ENCODE results near the gene TAF10.

Gene TAF10

DNA sequence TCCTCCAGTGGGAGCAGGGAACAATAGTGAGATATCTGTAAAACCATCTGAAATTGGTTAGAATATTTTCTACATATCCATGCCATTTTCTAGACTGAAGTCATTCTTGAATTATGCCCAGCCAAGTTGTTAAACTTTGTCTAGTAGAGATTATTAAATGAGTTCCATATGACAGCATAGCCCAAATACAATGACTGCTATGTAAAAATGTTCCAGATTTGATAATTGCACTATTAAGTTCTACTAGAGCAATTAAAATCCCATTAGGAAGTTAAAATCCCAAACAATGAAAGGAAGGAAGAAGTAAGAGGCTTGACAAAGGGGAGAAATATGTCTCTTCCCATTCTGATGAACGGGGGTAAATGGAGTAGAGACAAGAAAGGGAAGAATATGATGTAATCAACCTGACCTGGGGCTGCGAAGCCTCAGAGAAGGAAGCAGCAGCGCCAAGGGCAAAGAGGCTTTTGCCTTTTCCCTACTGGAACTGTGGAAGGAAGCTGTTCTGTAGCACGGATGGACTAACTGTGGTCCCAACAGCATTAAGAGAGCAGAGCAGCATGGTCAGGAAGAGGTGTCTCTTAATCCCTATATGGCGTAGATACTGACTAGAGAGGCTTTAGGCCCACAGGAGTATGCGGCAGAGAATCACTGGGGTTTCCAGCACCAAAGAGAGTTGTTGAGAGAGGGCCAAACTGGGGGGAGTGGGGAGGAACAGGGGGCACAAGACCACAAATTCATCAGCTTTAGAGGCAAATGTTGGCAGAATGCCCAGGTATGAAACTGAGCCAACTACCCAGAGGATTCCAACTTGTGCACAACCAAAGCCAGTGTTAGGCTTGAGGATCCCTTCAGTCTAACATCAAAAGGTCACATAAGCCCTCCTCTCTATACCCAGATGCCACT is 35.3 kb downstream of the TAF10 start:
- no peak for DNase-seq

DNA sequence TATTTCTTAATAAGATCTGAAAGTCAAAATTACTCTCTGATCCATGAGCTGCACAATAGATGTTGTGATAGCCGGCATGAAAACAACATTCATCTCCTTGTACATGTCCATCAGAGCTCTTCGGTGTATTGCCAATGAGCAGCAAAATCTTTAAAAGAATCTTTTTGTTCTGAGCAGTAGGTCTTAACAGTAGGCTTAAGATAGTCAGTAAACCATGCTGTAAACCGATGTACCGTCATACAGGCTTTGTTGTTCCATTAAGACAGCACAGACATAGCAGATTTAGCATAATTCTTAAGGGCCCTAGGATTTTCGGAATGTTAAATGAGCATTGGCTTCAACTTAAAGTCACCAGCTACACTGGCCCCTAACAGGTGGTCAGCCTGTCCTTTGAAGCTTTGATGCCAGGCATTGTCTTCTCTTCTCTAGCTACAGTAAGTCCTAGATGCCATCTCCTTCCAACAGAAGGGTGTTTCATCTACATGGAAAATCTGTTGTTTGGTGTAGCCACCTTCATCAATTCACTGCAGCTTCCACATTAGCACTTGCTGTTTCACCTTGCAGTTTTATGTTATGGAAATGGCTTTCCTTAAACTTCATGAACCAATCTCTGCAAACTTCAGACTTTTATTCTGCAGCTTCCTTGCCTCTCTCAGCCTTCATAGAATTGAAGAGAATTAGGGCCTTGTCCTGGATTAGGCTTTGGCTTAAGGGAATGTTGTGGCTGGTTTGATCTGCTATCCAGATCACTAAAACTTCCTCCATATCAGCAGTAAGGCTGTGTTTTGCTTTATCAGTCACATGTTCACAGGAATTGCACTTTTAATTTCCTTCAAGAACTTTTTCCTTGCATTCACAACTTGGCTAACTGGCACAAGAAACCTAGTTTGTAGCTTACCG is 37.0 kb downstream of the TAF10 start:
- DNase-seq, result no peak

DNA sequence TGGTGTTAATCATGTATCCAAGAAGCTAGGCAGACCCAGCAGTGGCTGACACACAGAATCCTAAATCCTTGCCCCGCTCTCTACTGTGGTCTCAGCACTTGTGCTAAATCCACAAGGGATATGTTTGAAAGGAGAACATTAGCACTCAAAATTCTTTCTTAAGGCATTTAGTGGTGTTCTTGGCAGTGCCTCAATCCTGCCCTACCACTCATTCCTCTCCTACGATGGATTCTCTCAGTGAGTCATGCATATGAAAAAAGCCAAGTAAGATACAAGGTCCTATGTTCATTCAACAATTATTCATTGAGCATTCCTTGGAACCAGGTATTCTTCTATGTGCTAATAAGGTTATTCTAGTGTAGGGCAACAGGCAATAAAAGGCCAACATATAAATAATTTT is 39.8 kb downstream of the TAF10 start:
- DNase-seq, result no peak

DNA sequence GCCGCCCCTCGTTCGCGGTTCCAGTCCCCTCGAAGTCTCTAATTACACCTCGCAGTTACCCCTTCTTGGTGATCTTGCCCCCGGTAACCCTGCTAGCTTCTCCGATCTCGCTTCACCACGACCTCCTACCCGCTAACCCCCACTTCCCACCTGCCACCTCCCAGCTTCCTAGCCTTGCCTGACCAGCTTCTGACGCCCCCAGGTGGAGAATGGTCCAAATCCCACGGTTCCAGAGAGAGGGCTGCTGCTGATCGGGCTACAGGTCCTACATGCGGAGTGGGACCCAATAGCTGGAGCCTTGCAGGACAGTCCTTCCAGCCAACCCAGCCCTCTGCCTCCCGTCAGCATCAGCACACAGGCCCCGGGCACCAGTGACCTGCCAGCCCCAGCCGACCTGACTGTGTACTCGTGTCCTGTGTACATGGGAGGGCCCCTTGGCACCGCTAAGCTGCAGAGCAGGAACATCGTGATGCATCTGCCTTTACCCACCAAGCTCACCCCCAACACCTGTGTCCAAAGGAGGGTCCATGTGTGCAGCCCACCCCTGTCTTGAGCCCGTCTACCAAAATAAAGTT is 40.5 kb downstream of the TAF10 start:
- DNase-seq, result no peak

DNA sequence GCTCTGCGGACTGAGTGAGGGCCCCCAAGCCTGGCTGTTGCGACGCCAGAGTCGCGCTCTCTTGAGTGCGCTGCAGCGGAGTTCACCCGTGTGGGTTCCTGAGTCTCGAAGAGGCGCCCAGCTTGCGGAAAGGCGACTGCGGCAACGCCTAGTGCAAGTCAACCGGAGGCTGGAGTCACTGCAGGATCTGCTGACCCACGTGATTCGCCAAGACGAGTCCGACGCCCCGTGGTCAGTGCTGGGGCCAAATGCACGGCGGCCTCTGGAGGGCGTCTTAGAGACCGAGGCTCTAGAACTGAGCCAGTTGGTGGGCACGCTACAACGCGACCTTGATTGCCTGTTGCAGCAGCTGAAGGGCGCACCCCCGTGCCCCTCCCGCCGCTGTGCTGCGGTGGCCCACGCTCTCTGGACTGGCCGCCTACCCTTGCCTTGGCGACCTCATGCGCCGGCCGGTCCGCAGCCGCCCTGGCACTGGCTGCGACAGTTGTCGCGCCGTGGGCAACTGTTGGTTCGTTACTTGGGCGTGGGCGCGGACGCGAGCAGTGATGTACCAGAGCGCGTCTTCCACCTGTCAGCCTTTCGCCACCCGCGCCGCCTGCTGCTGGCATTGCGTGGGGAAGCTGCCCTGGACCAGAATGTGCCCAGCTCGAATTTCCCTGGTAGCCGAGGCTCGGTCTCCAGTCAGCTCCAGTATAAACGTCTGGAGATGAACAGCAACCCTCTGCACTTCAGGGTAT is 41.2 kb downstream of the TAF10 start:
- no peak for DNase-seq

DNA sequence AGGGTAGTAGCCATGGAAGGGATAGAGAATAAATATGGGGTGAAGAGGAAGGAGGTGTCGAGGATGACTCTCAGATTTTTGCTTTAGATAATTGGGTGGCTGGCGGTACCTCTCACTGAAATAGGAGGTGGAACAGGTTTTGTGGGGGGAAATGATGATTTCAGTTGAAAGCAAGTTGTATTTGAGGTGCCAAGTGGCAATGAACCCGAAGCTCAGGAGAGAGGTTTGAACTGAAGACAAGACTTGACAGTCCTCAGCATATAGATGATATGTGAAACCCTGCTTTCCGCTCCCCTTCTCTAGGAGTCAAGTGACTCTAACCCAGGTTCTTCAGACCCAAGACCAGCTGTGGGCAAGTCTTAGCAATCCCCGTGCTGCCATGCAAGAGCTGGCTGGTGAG is 42.3 kb downstream of the TAF10 start:
- no peak for DNase-seq

DNA sequence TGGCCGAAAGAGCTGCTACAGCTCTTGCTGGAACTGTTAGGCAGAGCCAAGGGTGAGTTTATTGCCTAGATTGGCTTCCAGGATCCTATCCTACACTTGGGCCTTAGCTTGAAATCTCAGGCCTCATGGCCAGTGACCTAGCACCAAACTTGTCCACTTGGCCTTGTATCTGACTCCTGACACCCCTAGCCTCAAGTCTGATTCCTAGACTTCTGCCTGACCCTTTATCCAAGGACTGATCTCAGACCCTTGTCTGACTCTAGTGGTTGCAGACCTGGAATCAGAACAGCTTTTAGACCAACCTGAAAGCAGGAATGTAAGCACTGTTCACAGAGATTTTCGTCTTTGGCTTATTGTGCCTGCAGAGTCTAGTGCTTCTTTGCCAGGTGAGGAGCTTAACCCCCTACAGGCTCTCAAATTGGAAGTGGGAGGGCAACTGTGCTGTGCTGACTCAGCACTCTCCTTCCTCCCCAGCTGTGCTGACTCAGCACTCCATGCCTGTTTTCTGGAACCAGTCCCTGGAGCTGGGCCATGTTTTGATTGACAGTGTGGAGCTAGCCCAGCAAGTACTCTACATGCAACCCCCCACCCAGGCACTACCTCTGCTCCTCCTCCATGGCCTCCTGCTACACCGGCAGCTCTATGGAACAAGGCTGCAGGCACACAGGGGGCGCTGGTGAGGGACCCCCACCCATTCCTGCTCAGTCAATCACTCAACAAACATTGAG is 43.7 kb downstream of the TAF10 start:
- no peak for DNase-seq

DNA sequence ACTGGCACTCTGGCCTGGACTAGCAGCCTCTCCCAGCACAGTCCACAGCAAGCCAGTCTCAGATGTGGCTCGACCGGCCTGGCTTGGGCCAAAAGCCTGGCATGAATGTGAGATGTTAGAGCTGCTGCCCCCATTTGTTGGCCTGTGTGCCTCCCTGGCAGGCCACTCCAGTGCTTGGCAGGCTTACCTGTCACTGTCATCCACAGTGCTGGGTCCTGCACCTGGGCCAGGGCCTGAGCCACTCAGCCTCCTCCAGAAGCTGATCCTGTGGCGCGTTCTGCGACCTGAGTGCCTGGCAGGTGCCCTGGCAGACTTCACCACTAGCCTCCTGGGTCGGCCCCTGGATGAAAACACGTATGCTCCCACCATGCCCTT is 44.7 kb downstream of the TAF10 start:
- no peak for DNase-seq

DNA sequence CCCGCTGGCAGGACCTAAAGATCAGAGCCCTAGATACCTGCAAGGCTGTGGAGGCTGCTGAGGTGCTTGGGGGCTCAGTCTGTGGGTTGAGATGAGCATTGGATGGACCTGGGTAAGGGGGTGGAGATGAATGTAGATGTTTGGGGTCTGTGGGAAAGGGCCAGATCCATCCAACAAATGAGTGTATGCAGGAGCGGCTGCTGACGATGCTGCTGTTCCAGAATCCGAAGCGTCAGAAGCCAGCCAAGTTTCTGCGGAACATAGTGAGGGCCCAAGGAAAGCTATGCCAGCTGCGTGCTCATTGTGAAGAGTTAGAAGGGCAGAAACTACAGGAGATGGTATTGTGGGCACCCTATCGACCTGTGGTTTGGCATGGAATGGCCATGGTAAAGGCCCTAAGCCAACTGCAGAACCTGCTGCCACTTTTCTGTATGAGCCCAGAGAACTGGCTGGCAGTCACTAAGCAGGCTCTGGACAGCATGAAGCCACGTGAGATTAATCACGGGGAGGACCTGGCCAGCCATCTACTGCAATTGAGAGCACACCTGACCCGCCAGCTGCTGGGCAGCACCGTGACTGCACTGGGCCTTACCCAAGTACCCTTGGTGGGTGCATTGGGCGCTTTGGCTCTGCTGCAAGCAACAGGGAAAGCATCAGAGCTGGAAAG is 45.2 kb downstream of the TAF10 start:
- DNase-seq, result no peak

DNA sequence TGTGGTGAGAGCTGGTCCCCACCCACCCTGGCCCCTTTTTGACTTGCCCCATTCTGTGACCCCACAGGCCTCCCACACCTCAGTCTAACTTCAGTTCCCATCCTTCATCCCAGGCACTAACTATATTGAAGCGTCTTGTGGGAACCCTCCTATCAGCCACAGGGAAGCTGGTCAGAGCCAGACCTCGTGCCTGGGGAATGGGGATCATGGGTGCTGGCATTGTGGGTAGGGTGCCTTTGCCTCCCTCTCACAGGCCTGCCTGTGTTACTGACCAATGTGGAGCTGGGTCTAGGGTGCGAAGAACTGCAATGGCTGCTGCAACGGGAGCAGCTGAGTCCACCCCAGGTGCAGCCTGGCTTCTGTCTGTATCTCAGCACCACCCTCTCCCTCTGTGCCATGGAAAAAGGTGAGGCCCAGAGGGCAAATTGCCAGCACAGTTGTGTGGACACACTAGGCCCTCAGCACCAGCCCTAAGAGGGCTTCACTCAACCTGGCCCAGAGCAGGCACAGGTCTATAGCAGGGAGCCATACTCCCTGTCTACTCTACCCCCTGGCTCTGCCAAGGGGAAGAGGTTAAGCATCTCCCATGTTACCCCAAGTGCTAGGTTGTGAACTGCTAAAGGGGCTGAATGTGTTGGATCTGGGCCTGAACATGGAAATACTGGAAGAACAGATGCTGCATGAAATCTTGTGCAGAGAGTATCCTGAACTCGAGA is 45.9 kb downstream of the TAF10 start:
- DNase-seq, result no peak

DNA sequence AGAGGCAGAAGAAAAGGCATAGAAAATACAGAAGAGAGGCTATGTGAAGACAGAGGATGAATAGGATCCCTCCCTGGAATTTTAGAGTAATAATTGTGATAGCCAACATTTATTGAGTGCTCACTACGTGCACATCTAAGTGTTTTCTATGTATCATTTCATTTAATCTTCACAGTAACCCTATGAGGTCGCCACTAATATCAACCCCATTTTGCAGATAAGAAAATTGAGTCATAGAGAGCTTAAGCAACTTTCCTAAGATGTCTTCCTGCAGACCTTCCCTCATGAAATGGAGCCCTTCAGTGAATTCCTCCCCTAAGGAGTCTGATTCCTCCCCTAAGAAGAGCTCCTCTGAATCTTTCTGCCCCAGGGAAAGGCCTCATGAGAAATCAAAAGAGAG is 46.7 kb downstream of the TAF10 start:
- no peak for DNase-seq

DNA sequence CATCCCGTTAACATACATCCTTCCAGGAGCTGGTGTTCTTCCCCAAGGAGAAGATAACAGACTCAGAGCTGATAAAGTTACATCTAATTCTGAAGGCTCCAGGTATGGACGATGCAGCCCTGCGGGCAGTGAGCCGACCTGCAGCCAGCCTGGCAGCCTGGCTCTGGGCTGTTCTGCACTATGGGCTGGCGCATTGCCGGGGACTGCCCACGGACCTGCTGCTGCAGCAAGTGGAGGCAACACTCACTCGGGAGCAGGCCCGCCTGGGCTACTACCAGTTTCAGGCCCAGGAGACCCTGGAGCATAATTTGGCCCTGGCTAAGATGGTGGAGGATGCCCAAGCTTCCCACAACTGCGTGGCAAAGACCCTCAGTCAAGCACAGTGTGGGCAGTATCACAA is 48.3 kb downstream of the TAF10 start:
- DNase-seq, result no peak

DNA sequence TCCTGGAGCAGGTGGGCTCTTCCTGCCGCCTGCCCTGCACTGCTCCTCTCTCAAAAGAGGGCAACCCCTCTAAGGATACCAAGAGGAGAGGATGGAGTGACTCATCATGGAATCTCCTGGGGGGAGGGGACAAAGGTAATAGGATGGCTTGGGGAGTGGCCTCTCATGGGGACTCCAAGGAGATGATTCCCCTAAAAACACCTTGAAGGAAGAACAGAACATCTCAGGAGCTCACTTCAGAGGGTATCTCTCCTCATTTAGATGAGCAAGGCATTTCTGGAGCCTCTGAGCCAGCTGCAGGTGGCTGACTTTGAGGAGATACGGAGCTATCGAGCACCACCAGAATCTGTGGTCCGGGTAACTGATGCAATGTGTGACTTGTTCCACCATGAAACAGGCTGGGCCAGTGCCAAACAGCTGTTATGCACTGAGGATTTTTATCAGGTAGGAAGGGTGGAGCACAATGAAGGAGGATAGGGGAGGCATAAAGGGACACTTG is 48.8 kb downstream of the TAF10 start:
- no peak for DNase-seq

DNA sequence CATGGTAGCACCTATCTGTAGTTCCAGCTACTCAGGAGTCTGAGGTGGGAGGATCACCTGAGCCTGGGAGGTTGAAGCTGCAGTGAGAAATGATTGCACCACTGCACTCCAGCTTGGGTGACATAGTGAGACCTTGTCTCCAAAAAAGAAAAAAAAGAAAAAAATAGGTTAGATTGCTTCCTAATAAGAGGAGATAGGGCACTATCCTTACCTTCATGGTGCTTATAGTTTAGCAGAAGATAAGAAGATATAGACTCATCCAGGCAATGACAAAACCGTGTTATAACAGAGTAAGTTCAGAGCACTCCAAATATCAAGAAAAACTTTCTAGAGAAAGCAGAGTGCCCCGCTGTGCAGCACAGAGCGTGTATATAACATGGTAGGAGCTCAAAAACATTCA is 50.7 kb downstream of the TAF10 start:
- DNase-seq, result no peak
